K562 (cell line): Measurements from ENCODE around the gene PTGR2. TPM values are rescaled to one million over a fixed set of nuclear protein-coding genes. Genes with fewer than 3 reads are reported as not detected.

ENCODE experiments used
- BCLAF1 ChIP-seq, 2 experiments: fragments of 450-650 bp in 1 of 2; IDR thresholded peaks; 2 replicates each; pipeline ENCODE4 v1.6.1; 2011 to 2017; ENCODE audit warnings: low read depth in 2 of 2, antibody characterized with exemption in 1 of 2, borderline replicate concordance in 1 of 2, low read length in 1 of 2, mild to moderate bottlenecking in 1 of 2, mixed read lengths in 1 of 2; ENCODE audit not compliant: control insufficient read depth in 1 of 2
- CBX5 ChIP-seq: IDR thresholded peaks from 2 replicates; pipeline ENCODE4 v1.6.1; 2014; ENCODE audit warnings: low read depth, borderline replicate concordance
- E2F4 ChIP-seq: sonication (generic); formaldehyde crosslinking; IDR thresholded peaks from 2 replicates; pipeline ENCODE4 v1.8.0; 2022; ENCODE audit warnings: mild to moderate bottlenecking, low read depth, missing genetic modification reagents
- GABPA ChIP-seq: fragments of 200-800 bp; sonication (Bioruptor generic); conservative IDR thresholded peaks from 2 replicates; pipeline ENCODE4 v1.6.1; 2016; ENCODE audit warnings: low read depth, missing genetic modification characterization, missing compliant biosample characterization
- HOMEZ ChIP-seq: fragments of 250-450 bp; sonication (Bioruptor Pico); IDR thresholded peaks from 2 replicates; pipeline ENCODE4 v1.4.0; 2020; ENCODE audit warnings: mild to moderate bottlenecking, moderate library complexity
- ID3 ChIP-seq, 2 experiments: fragments of 250-450 bp in 1 of 2; fragments of 450-650 bp in 1 of 2; sonication (Bioruptor Pico) in 1 of 2; IDR thresholded peaks; 2 replicates each; pipeline versions ENCODE4 v1.6.1 to v1.8.0; 2016 to 2021; ENCODE audit warnings: mild to moderate bottlenecking in 2 of 2, moderate library complexity in 2 of 2, missing compliant biosample characterization in 1 of 2, missing genetic modification characterization in 1 of 2
- MLX ChIP-seq, 2 experiments: fragments of 450-650 bp in 1 of 2; sonication (generic) in 1 of 2; formaldehyde crosslinking; conservative IDR thresholded peaks; 2 replicates each; pipeline versions ENCODE4 v1.4.0 to v1.8.1; 2020 to 2022; ENCODE audit warnings: mild to moderate bottlenecking in 1 of 2, missing genetic modification reagents in 1 of 2
- MXI1 ChIP-seq: IDR thresholded peaks from 2 replicates; pipeline ENCODE4 v1.6.1; 2011; ENCODE audit warnings: low read depth, mild to moderate bottlenecking, improper control_type of control experiment, low read length
- SAFB ChIP-seq: fragments of 200-400 bp; formaldehyde crosslinking; IDR thresholded peaks from 2 replicates; pipeline ENCODE4 v1.6.1; 2017; ENCODE audit warnings: low read depth, low read length, borderline replicate concordance
- TARDBP ChIP-seq: fragments of 450-650 bp; IDR thresholded peaks from 2 replicates; pipeline ENCODE4 v1.6.1; 2016
- ZFP1 ChIP-seq: fragments of 450-650 bp; formaldehyde crosslinking; IDR thresholded peaks from 2 replicates; pipeline ENCODE4 v1.4.0; 2020; ENCODE audit warnings: mild to moderate bottlenecking, mixed read lengths
- ZNF280A ChIP-seq: fragments of 450-650 bp; IDR thresholded peaks from 2 replicates; pipeline ENCODE4 v1.6.1; 2018; ENCODE audit warnings: mild to moderate bottlenecking, low read depth; ENCODE audit not compliant: partially characterized antibody
- ZNF384 ChIP-seq: IDR thresholded peaks from 2 replicates; pipeline ENCODE4 v1.6.1; 2012; ENCODE audit warnings: low read depth, low read length, improper control_type of control experiment
- ZNF408 ChIP-seq: fragments of 250-450 bp; sonication (Bioruptor Pico); IDR thresholded peaks from 2 replicates; pipeline ENCODE4 v1.4.0; 2020; ENCODE audit warnings: low read depth, mild to moderate bottlenecking, moderate library complexity
- ZNF766 ChIP-seq: fragments of 200-800 bp; sonication (Bioruptor generic); conservative IDR thresholded peaks from 2 replicates; pipeline ENCODE4 v1.6.1; 2016; ENCODE audit warnings: missing genetic modification characterization, missing compliant biosample characterization
- polyA plus RNA-seq, 8 experiments: library from polyadenylated mRNA; depleted of rRNA in 4 of 8; stranded (reverse) in 5 of 8; unstranded in 3 of 8; fragments of >200 nt; fragmentation: Nextera tagmentation in 2 of 8; fragmentation: Illumina TruSeq in 1 of 8; extraction: Ambion mirVana in 2 of 8; extraction: Trizol in 1 of 8; gene quantifications; 2 replicates each; pipeline versions ENCODE4 v1.2.1 to v1.2.3, GENCODE V29; 2011 to 2014; ENCODE audit warnings: inconsistent platforms in 1 of 8, missing spikeins in 1 of 8
- total RNA-seq, 7 experiments: library from RNA; depleted of rRNA in 6 of 7; stranded (reverse); fragments of >200 nt in 6 of 7; fragmentation: Illumina TruSeq in 2 of 7; extraction: Trizol in 2 of 7; gene quantifications; 2 replicates each; pipeline versions ENCODE4 v1.2.1 to v1.2.3, GENCODE V29; 2011 to 2021; ENCODE audit warnings: low replicate concordance in 1 of 7

PTGR2 gene
- total and polyA plus RNA-seq, 9 of the 15 experiments (the other 6 are each of a cell fraction or from before 2014, with no cell fraction given), result 7.4 to 23.0 (median 13.0) TPM

GRCh38 chr14:73886449-73887317 lies 35.1 kb downstream of the PTGR2 start, which contains the start of gene ZNF410 (continued):
- TF ChIP-seq E2F4 (no peak), CBX5 (no peak), MLX (CRISPR knock-in tag; conservative IDR thresholded peaks at IDR 0.05) (no peak), GABPA (tag) (peak; percentile 98), ZNF408 (CRISPR knock-in tag) (no peak), HOMEZ (CRISPR knock-in tag) (no peak), ID3 (CRISPR knock-in tag; IDR thresholded peaks at IDR 0.05) (no peak), ID3 (tag; IDR thresholded peaks at IDR 0.05) (no peak), MXI1 (peak; percentile 53; the same call in 1 of the 2 replicates), ZFP1 (CRISPR knock-in tag) (no peak), TARDBP (peak; percentile 85; the same call in 1 of the 2 replicates), SAFB (peak; percentile 73; the same call in 1 of the 2 replicates), ZNF384 (no peak), BCLAF1 (IDR thresholded peaks at IDR 0.05; ENCODE audit: borderline replicate concordance in 1 of 2, control insufficient read depth in 1 of 2, low read depth in 2 of 2, low read length in 1 of 2) (peak in 1 of 2 experiments; percentile 89; a peak in 1 of 4 replicates), ZNF766 (CRISPR knock-in tag) (0 out of 2 replicates have a peak, but pooled peaks have one; percentile 21), ZNF280A (no peak)
